Calu3 (cell line): ENCODE measurements around the gene KLLN. TPM values are rescaled to one million over a fixed set of nuclear protein-coding genes. Genes with fewer than 3 reads are reported as not detected.
"Not testable (repeated sequence)": the region's sequence is repeated elsewhere in the genome, so short reads cannot be mapped to it uniquely, and the experiment has no call there.

Experiments used
- BruUV-seq: library from RNA; stranded (reverse); fragments of 400-500 nt; replicated peaks from 2 replicates; lab custom pipeline; 2021; lab: Mats Ljungman, UMichigan
- CTCF ChIA-PET: fragments of 300-600 bp; sonication (Branson Sonifier 250); formaldehyde crosslinking; loops from one replicate; lab custom pipeline; 2022; ENCODE audit warnings: antibody characterized with exemption; lab: Charles Lee
- DNase-seq: peaks from one replicate; pipeline ENCODE4 v3.0.0; 2022
- H3K27ac Mint-ChIP-seq: one replicate; pipeline ENCODE4 v1.8.0; 2022; ENCODE audit warnings: mixed read lengths; ENCODE audit not compliant: unreplicated experiment
- H3K27me3 Mint-ChIP-seq: one replicate; pipeline ENCODE4 v1.8.0; 2022; ENCODE audit warnings: mixed read lengths; ENCODE audit not compliant: unreplicated experiment
- H3K36me3 Mint-ChIP-seq: one replicate; pipeline ENCODE4 v1.8.0; 2022; ENCODE audit warnings: mild to moderate bottlenecking, moderate library complexity, mixed read lengths; ENCODE audit not compliant: insufficient read depth, unreplicated experiment
- H3K4me1 Mint-ChIP-seq: one replicate; pipeline ENCODE4 v1.8.0; 2022; ENCODE audit warnings: mild to moderate bottlenecking, low read depth, mixed read lengths; ENCODE audit not compliant: unreplicated experiment
- H3K4me3 Mint-ChIP-seq: one replicate; pipeline ENCODE4 v1.8.0; 2022; ENCODE audit warnings: mild to moderate bottlenecking, low read depth, moderate library complexity, mixed read lengths; ENCODE audit not compliant: unreplicated experiment
- H3K9me3 Mint-ChIP-seq: one replicate; pipeline ENCODE4 v1.8.0; 2022; ENCODE audit warnings: low read depth, mixed read lengths; ENCODE audit not compliant: unreplicated experiment
- intact Hi-C: fragments of 100-400 bp; cut with micrococcal nuclease; formaldehyde crosslinking; loops from one replicate; pipeline ENCODE4 v1.10.0; 2022; ENCODE audit not compliant: unreplicated experiment
- total RNA-seq: library from RNA; stranded (reverse); gene quantifications from 2 replicates; pipeline ENCODE4 v1.2.3, GENCODE V29; 2022
- TF ChIP-seq, protein P1 (sequence below): fragments of 200-600 bp; IDR thresholded peaks from one replicate; pipeline ENCODE4 v1.8.0; 2022; ENCODE audit warnings: antibody characterized with exemption; ENCODE audit not compliant: unreplicated experiment

The KLLN gene
- total RNA-seq, 1 experiment from 2014 or later: 0.52 TPM

DNA sequence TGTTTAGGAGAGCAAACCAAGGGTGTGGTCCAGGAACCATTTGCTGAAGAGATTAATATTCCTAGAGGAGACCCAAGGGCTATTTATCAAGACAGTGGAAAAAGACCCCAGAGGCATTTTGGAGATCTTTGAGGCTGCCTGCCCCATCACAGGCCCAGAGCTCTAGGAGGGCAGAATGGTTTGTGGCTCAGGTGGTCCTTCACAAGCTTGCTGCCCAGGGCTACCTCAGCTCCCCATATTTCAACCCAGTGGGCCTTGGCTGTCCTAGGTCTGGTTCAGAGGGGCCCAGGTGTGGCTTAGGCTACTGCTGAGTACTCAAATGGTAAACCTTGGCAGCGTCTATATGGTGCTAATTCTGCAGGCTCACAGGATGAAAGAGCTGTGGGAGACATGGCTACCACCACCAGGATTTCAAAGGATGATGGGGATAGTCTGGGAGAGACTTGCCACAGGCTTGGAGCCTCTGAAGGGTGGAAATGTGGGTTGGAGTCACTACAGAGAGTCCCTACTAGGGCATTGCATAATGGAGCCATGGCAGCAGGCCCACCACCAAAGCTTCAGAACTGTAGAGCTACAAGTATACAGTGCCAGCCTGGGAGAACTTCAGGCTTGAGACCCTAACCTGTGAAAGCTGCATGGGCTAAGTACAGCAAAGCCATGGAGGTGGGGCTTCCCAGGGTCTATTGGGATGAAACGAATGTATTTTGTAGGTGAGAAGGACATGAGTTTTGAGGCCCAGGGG lies 24.4 kb upstream of the KLLN start:
- H3K36me3 Mint-ChIP-seq: no peaks in the 10 kb centered on the region
- CTCF ChIA-PET: interaction anchor here (0.8 kb wide), 1 partner anchor 25 kb away, joined by 3 read pairs; no protein-coding TSS in a partner anchor
- peaks cover 10% of the 10 kb centered on the region for H3K9me3 Mint-ChIP-seq
- H3K27me3 Mint-ChIP-seq: no peaks in the 10 kb centered on the region
- no peak for DNase-seq
- no peaks in the 10 kb centered on the region for H3K4me1 Mint-ChIP-seq
- no peak overlapping the region for H3K4me3 Mint-ChIP-seq
- TF ChIP-seq, protein P1, sequence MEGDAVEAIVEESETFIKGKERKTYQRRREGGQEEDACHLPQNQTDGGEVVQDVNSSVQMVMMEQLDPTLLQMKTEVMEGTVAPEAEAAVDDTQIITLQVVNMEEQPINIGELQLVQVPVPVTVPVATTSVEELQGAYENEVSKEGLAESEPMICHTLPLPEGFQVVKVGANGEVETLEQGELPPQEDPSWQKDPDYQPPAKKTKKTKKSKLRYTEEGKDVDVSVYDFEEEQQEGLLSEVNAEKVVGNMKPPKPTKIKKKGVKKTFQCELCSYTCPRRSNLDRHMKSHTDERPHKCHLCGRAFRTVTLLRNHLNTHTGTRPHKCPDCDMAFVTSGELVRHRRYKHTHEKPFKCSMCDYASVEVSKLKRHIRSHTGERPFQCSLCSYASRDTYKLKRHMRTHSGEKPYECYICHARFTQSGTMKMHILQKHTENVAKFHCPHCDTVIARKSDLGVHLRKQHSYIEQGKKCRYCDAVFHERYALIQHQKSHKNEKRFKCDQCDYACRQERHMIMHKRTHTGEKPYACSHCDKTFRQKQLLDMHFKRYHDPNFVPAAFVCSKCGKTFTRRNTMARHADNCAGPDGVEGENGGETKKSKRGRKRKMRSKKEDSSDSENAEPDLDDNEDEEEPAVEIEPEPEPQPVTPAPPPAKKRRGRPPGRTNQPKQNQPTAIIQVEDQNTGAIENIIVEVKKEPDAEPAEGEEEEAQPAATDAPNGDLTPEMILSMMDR: no peak
- BruUV-seq: no TSS peak
- intact Hi-C loops: no loop called here
- H3K27ac Mint-ChIP-seq: no peak overlapping the region

DNA sequence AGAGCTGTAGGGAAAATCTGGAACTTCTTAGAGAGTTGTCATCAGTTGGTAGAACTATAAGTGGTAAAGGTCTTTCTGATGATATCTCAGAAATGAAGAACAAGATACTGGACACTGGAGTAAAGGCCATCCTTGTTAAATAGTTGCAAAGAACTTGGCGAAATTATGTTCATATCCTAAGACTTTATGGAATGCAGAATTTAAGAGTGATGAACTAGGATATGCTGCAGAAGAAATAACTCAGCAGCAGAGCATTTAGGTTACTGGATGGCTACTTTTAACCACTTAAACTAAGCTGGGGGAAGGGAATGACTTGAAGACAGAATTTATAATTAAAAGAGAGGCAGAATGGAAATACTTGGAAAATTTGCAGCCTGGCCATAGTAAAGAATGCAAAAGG lies 23.8 kb upstream of the KLLN start:
- no peaks in the 10 kb centered on the region for H3K4me1 Mint-ChIP-seq
- H3K9me3 Mint-ChIP-seq: peaks cover 10% of the 10 kb centered on the region
- no peak overlapping the region for H3K4me3 Mint-ChIP-seq
- H3K36me3 Mint-ChIP-seq: no peaks in the 10 kb centered on the region
- intact Hi-C loops: no loop called here
- TF ChIP-seq, protein P1: no peak
- H3K27me3 Mint-ChIP-seq: no peaks in the 10 kb centered on the region
- CTCF ChIA-PET: interaction anchor here (0.8 kb wide), 1 partner anchor 25 kb away, joined by 3 read pairs; no protein-coding TSS in a partner anchor
- H3K27ac Mint-ChIP-seq: no peak overlapping the region
- no peak for DNase-seq
- BruUV-seq: no TSS peak

DNA sequence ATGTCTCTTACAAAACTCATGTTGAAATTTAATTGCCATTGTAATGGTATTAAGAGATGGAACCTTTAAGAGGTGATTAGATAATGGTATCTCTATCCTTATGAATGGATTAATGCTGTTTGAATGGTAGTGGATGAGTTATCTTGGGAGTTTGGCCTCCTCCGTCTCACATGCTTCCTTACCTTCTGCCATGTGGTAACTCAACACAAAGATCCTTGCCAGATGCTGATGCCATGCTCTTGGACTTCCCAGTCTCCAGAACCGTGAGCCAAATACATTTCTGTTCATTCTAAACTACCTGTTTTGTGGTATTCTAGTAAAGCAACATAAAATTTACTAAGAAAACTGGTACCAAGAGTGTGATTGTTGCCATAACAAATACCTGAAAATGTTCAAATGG lies 23.3 kb upstream of the KLLN start:
- H3K9me3 Mint-ChIP-seq: peaks cover 10% of the 10 kb centered on the region
- no peak for DNase-seq
- no peak overlapping the region for H3K27ac Mint-ChIP-seq
- TF ChIP-seq, protein P1: no peak
- no peaks in the 10 kb centered on the region for H3K36me3 Mint-ChIP-seq
- no peak overlapping the region for H3K4me3 Mint-ChIP-seq
- CTCF ChIA-PET: interaction anchor here (0.8 kb wide), 1 partner anchor 24 kb away, joined by 3 read pairs; no protein-coding TSS in a partner anchor
- BruUV-seq: no TSS peak
- no peaks in the 10 kb centered on the region for H3K4me1 Mint-ChIP-seq
- no peaks in the 10 kb centered on the region for H3K27me3 Mint-ChIP-seq
- intact Hi-C loops: no loop called here

DNA sequence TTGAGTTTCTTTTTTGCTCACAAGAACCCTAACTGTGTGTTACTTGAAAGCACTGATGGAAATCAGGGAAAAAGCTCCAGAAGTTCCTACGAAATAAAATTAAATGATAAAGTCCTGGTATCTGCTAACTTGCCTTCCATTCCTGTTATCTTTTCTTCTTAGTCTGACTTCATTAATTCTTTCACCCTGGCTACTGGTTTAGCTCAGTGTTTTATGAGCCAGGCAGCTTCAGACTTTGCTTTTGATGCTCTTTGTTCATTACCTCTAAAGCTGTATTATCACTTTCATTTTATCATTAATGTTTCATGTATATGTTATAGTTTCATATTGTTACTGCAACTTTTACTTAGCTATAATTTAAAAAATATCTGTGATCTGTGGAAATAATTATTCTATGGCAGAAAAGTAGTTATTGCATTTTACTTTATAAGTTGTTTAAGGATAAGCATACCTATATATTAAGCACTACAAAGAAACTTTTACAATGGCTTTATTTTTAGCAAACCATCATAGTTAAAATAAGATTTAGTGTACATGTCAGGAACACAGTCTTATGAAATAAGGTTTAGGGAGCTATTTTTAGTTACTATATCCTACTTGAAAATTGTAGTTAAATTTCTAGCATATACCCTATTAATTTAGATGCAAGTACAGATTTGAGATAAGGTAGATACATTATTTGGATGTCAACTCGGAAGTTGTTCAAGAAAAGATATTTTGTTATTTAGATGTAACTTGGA lies 19.4 kb upstream of the KLLN start:
- no peaks in the 10 kb centered on the region for H3K36me3 Mint-ChIP-seq
- no peaks in the 10 kb centered on the region for H3K4me1 Mint-ChIP-seq
- CTCF ChIA-PET: no interaction called here
- no peak overlapping the region for H3K27ac Mint-ChIP-seq
- no peak overlapping the region for H3K4me3 Mint-ChIP-seq
- no peaks in the 10 kb centered on the region for H3K27me3 Mint-ChIP-seq
- intact Hi-C loops: no loop called here
- TF ChIP-seq, protein P1: no peak
- peaks cover 10% of the 10 kb centered on the region for H3K9me3 Mint-ChIP-seq
- no peak for DNase-seq
- BruUV-seq: no TSS peak

DNA sequence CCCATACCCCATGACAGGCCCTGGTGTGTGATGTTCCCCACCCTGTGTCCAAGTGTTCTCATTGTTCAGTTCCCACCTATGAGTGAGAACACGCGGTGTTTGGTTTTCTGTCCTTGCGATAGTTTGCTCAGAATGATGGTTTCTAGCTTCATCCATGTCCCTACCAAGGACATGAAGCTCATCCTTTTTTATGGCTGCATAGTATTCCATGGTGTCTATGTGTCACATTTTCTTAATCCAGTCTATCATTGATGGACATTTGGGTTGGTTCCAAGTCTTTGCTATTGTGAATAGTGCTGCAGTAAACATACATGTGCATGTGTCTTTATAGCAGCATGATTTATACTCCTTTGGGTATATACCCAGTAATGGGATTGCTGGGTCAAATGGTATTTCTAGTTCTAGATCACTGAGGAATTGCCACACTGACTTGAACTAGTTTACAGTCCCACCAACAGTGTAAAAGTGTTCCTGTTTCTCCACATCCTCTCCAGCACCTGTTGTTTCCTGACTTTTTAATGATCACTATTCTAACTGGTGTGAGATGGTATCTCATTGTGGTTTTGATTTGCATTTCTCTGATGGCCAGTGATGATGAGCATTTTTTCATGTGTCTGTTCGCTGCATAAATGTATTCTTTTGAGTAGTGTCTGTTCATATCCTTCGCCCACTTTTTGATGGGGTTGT lies 18.2 kb upstream of the KLLN start:
- CTCF ChIA-PET: interaction anchor here (0.6 kb wide), 1 partner anchor 850 kb away, joined by 6 read pairs; no protein-coding TSS in a partner anchor
- H3K36me3 Mint-ChIP-seq, DNase-seq, H3K27ac Mint-ChIP-seq, intact Hi-C loops, H3K9me3 Mint-ChIP-seq, H3K4me1 Mint-ChIP-seq, H3K4me3 Mint-ChIP-seq, H3K27me3 Mint-ChIP-seq, BruUV-seq: not testable (repeated sequence)
